H9 (cell line): Measurements from ENCODE around the gene BANF1. TPM values are rescaled to one million over a fixed set of nuclear protein-coding genes. Genes with fewer than 3 reads are reported as not detected.

Experiments used
- DNase-seq: peaks from one replicate; pipeline ENCODE4 v3.0.0-alpha.2; 2017
- H2AFZ ChIP-seq: one replicate; pipeline ENCODE4 v1.6.1; 2013; ENCODE audit warnings: mild to moderate bottlenecking, low read length, control low read depth, moderate library complexity
- H2AK5ac ChIP-seq: 2 replicates; pipeline ENCODE4 v1.6.1; 2013; ENCODE audit warnings: low read length, control low read depth, mixed read lengths; ENCODE audit not compliant: insufficient read length
- H2BK120ac ChIP-seq: one replicate; pipeline ENCODE4 v1.6.1; 2013; ENCODE audit warnings: low read depth, mild to moderate bottlenecking, low read length, control low read depth, inconsistent platforms; ENCODE audit not compliant: poor library complexity, severe bottlenecking
- H2BK12ac ChIP-seq: 2 replicates; pipeline ENCODE4 v1.6.1; 2013; ENCODE audit warnings: low read length, control low read depth, mixed read lengths, low read depth; ENCODE audit not compliant: insufficient read length
- H2BK15ac ChIP-seq: 2 replicates; pipeline ENCODE4 v1.6.1; 2013; ENCODE audit warnings: low read depth, low read length, control low read depth
- H2BK20ac ChIP-seq: one replicate; pipeline ENCODE4 v1.6.1; 2013; ENCODE audit warnings: low read depth, mild to moderate bottlenecking, low read length, control low read depth, inconsistent platforms; ENCODE audit not compliant: poor library complexity, severe bottlenecking
- H2BK5ac ChIP-seq: 2 replicates; pipeline ENCODE4 v1.6.1; 2013; ENCODE audit warnings: low read length, control low read depth, mixed read lengths; ENCODE audit not compliant: insufficient read length
- H3K14ac ChIP-seq: 2 replicates; pipeline ENCODE4 v1.6.1; 2013; ENCODE audit warnings: low read length, control low read depth; ENCODE audit not compliant: insufficient read depth
- H3K18ac ChIP-seq: 2 replicates; pipeline ENCODE4 v1.6.1; 2013; ENCODE audit warnings: low read depth, mild to moderate bottlenecking, mixed read lengths, low read length, control low read depth; ENCODE audit not compliant: insufficient read length
- H3K23ac ChIP-seq: 2 replicates; pipeline ENCODE4 v1.6.1; 2013; ENCODE audit warnings: low read length, control low read depth, mixed read lengths, low read depth; ENCODE audit not compliant: insufficient read length
- H3K23me2 ChIP-seq: 2 replicates; pipeline ENCODE4 v1.6.1; 2013; ENCODE audit warnings: low read depth, mild to moderate bottlenecking, mixed read lengths, low read length, control low read depth; ENCODE audit not compliant: insufficient read length, poor library complexity, severe bottlenecking
- H3K27ac ChIP-seq: 2 replicates; pipeline ENCODE4 v1.5.1; 2013; ENCODE audit warnings: low read length, control low read depth, mixed read lengths, low read depth; ENCODE audit not compliant: insufficient read length
- H3K27me3 ChIP-seq: 2 replicates; pipeline ENCODE4 v1.6.1; 2013; ENCODE audit warnings: low read length, control low read depth, inconsistent platforms; ENCODE audit not compliant: insufficient read depth
- H3K4ac ChIP-seq: 2 replicates; pipeline ENCODE4 v1.6.1; 2013; ENCODE audit warnings: low read depth, mild to moderate bottlenecking, control low read depth, inconsistent platforms, low read length, moderate library complexity
- H3K4me1 ChIP-seq: 2 replicates; pipeline ENCODE4 v1.6.1; 2013; ENCODE audit warnings: low read length, control low read depth, inconsistent platforms; ENCODE audit not compliant: insufficient read depth
- H3K4me2 ChIP-seq: 2 replicates; pipeline ENCODE4 v1.6.1; 2013; ENCODE audit warnings: low read length, control low read depth, mixed read lengths; ENCODE audit not compliant: insufficient read length, insufficient read depth
- H3K56ac ChIP-seq: 2 replicates; pipeline ENCODE4 v1.6.1; 2013; ENCODE audit warnings: low read depth, mild to moderate bottlenecking, mixed read lengths, low read length, control low read depth; ENCODE audit not compliant: insufficient read length
- H3K79me1 ChIP-seq: 2 replicates; pipeline ENCODE4 v1.6.1; 2013; ENCODE audit warnings: low read depth, mild to moderate bottlenecking, moderate library complexity, low read length, control low read depth, inconsistent platforms; ENCODE audit not compliant: insufficient read depth, poor library complexity, severe bottlenecking
- H3K79me2 ChIP-seq: 2 replicates; pipeline ENCODE4 v1.6.1; 2013; ENCODE audit warnings: low read length, control low read depth, inconsistent platforms; ENCODE audit not compliant: insufficient read depth
- H3K9ac ChIP-seq: 2 replicates; pipeline ENCODE4 v1.6.1; 2013; ENCODE audit warnings: low read length, control low read depth, mixed read lengths; ENCODE audit not compliant: insufficient read length; ENCODE audit errors: extremely low read depth
- H3K9me3 ChIP-seq: one replicate; pipeline ENCODE4 v1.6.1; 2013; ENCODE audit warnings: low read depth, low read length, inconsistent platforms; ENCODE audit not compliant: control insufficient read depth
- H3T11ph ChIP-seq: one replicate; pipeline ENCODE4 v1.6.1; 2013; ENCODE audit warnings: mild to moderate bottlenecking, low read length, control low read depth, inconsistent platforms
- H4K20me1 ChIP-seq: one replicate; pipeline ENCODE4 v1.6.1; 2013; ENCODE audit not compliant: control insufficient read depth, insufficient read length, insufficient read depth
- H4K5ac ChIP-seq: 2 replicates; pipeline ENCODE4 v1.6.1; 2013; ENCODE audit warnings: low read depth, mild to moderate bottlenecking, mixed read lengths, low read length, control low read depth; ENCODE audit not compliant: insufficient read length
- H4K8ac ChIP-seq: replicated peaks from 2 replicates; pipeline ENCODE4 v1.6.1; 2013; ENCODE audit warnings: low read length, control low read depth, mixed read lengths, low read depth; ENCODE audit not compliant: insufficient read length
- H4K91ac ChIP-seq: 2 replicates; pipeline ENCODE4 v1.6.1; 2013; ENCODE audit warnings: low read depth, mild to moderate bottlenecking, moderate library complexity, mixed read lengths, low read length, control low read depth; ENCODE audit not compliant: insufficient read length
- H3K27ac Mint-ChIP-seq, 3 experiments: 2 replicates in 2 of 3; 3 replicates in 1 of 3; pipeline ENCODE4 v1.8.0; 2020 to 2021; ENCODE audit warnings: mixed read lengths in 3 of 3, mild to moderate bottlenecking in 1 of 3, moderate library complexity in 1 of 3
- H3K27me3 Mint-ChIP-seq: 2 replicates; pipeline ENCODE4 v1.8.0; 2021; ENCODE audit warnings: low read depth, mild to moderate bottlenecking, moderate library complexity, mixed read lengths
- H3K36me3 Mint-ChIP-seq, 3 experiments: 2 replicates in 2 of 3; 3 replicates in 1 of 3; pipeline ENCODE4 v1.8.0; 2020 to 2021; ENCODE audit warnings: low read depth in 3 of 3, mixed read lengths in 3 of 3; ENCODE audit not compliant: insufficient read depth in 1 of 3
- H3K4me1 Mint-ChIP-seq, 2 experiments: 2 replicates each; pipeline ENCODE4 v1.8.0; 2020; ENCODE audit warnings: mixed read lengths in 2 of 2
- H3K4me3 Mint-ChIP-seq, 2 experiments: 2 replicates in 1 of 2; 3 replicates in 1 of 2; pipeline ENCODE4 v1.8.0; 2020 to 2021; ENCODE audit warnings: mild to moderate bottlenecking in 2 of 2, mixed read lengths in 2 of 2, moderate library complexity in 1 of 2
- H3K9me3 Mint-ChIP-seq, 2 experiments: 2 replicates in 1 of 2; 3 replicates in 1 of 2; pipeline ENCODE4 v1.8.0; 2020; ENCODE audit warnings: mild to moderate bottlenecking in 2 of 2, mixed read lengths in 2 of 2, moderate library complexity in 1 of 2
- CTCF ChIP-seq: fragments of 200-600 bp; sonication (generic); conservative IDR thresholded peaks from 3 replicates; pipeline ENCODE4 v1.8.0; 2021; ENCODE audit warnings: antibody characterized with exemption, mild to moderate bottlenecking
- WGBS: extraction: QIAGEN DNeasy Blood & Tissue Kit; methylation state at CpG from one replicate; pipeline ENCODE4 v1.1.7; 2013; ENCODE audit warnings: missing lambda C conversion rate, low lambda C conversion rate, mixed read lengths; ENCODE audit not compliant: insufficient read length; ENCODE audit errors: extremely low coverage; 5-methylcytosine and 5-hydroxymethylcytosine counted together
- total RNA-seq: library from RNA; stranded (reverse); gene quantifications from 2 replicates; pipeline ENCODE4 v1.2.1, GENCODE V29; 2021

Gene BANF1
- total RNA-seq, 1 experiment from 2014 or later: 346 TPM

- Histone ChIP-seq H2BK5ac (no peak overlapping the region), H3K56ac (no peak overlapping the region), H2BK120ac (no peak overlapping the region), H3K14ac (no peak overlapping the region), H2BK12ac (no peak overlapping the region), H4K91ac (no peak overlapping the region), H3K18ac (no peak overlapping the region), H3K27ac (no peak overlapping the region), H3K27me3 (no peaks in the 10 kb centered on the region), H3T11ph (no peak overlapping the region), H3K79me1 (no peaks in the 10 kb centered on the region), H2BK20ac (no peak overlapping the region), H3K79me2 (no peaks in the 10 kb centered on the region), H3K4me1 (peaks cover 6% of the 10 kb centered on the region; the same call in 1 of the 2 replicates), H4K20me1 (peaks cover 3% of the 10 kb centered on the region), H3K9me3 (no peaks in the 10 kb centered on the region), H3K23me2 (peaks cover 8% of the 10 kb centered on the region), H2AFZ (no peak overlapping the region), H3K23ac (no peak overlapping the region), H3K4ac (no peak overlapping the region), H2AK5ac (no peak overlapping the region), H4K5ac (no peak overlapping the region), H3K9ac (no peak overlapping the region), H2BK15ac (no peak overlapping the region), H3K4me2 (no peak overlapping the region), H4K8ac (no peak overlapping the region)
- Mint-ChIP-seq H3K27me3 (no peaks in the 10 kb centered on the region; the same call in 1 of the 2 replicates), H3K27ac (no peak overlapping the region), H3K9me3 (no peaks in the 10 kb centered on the region), H3K36me3 (peaks cover 10 to 25% (median 19%) of the 10 kb centered on the region in 3 experiments), H3K4me1 (peaks cover 33 to 43% of the 10 kb centered on the region in 2 experiments), H3K4me3 (no peak overlapping the region)
- no CpG with 5 or more reads among the region's 3 CpGs for WGBS
- no peak for DNase-seq
- TF ChIP-seq CTCF: no peak
These were observed 44.6 kb downstream of the BANF1 start for GRCh38 chr11:66046901-66047300.
